NCI-H748 (cell line): ENCODE results near the gene MEF2C.
"Not testable (repeated sequence)": the region's sequence is repeated elsewhere in the genome, so short reads cannot be mapped to it uniquely, and the experiment has no call there.

ENCODE experiments used
- DNase-seq: peaks from one replicate; lab custom pipeline; 2025; ENCODE audit not compliant: unreplicated experiment; lab: John Stamatoyannopoulos, UW

MEF2C gene

DNA sequence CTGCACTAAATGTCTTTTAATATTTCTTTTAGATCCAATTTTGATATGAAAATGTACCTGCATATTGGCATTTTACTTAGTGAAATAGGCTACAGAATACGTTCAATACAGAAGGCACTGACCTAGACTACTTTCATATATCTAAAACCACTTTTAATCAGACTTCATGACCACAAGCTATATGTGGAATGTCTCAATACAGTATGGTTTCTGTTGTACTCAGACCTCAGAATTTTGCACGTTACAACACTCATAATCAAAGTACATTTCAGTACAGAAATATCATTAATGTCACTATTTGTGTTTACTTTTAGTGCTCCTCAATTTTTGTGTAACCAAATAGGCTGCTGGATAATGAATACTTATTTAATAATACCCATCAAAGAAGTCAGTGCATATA is 74.8 kb downstream of the MEF2C start:
- DNase-seq: no peak

DNA sequence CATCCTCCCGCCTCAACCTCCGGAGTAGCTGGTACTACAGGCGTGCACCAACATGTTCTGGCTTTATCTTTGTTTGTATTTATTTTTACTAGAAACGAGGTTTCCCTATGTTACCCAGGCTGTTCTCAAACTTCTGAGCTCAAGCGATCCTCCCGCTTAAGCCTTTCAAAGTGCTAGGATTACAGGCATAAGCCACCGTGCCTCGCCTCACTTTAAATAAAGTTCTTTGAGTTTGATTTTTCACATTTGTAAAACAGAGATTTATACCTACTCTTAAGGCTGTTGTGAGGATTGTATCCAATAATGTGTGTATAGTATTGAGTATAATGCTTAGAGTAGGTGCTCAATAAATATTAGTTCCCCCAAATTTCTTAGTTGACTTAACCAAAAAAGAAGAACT is 75.7 kb downstream of the MEF2C start:
- DNase-seq: no peak

- DNase-seq: no peak
Observed at GRCh38 chr5:88806338-88806737, 76.6 kb downstream of the MEF2C start.

DNA sequence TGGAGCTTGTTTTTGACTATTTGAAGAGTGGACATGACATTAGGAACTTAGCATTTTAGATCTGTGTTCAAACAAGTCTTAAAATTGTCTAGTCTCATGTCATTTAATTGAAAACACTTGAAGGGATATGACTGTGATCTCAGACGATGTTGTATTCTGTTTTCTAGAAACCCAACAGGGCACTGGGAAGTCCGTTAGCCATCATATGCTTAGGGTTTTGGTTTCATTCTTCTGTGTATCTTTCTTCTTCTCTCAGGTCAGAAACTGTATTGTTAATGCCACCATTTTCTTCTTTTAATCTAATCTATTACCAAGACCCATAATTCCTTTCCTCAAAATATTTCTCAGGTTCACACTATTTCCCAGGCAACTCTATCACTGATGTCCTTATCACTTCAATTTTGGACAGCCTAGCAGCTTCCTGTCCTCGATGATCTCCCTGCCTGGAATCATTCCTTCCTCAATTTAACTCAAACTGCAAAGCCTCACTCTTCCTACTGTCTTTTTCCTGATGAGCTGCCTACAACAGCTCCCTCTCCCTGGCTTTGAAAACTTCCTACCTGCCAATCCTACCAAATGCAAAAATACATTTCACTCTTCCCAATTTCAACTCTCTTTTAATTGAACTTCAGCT is 77.7 kb downstream of the MEF2C start:
- no peak for DNase-seq

DNA sequence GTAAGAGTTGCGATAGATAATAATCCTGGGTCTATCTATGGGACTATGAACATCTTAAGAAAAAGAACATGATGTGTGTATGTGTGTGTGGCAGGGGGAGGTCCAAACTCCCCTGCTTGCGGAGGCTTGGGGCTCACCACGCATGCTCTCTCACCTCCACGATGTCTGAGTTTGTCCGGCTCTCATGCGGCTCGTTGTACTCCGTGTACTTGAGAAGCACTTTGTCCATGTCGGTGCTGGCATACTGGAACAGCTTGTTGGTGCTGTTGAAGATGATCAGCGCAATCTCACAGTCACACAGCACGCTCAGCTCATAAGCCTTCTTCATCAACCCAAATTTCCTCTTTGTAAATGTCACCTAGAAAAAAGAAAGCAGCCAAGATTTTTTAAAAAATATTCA is 78.5 kb downstream of the MEF2C start:
- no peak for DNase-seq

- DNase-seq: no peak
Observed at GRCh38 chr5:88803309-88803708, 79.7 kb downstream of the MEF2C start.

- DNase-seq: no peak
Observed at GRCh38 chr5:88799938-88800535, 82.9 kb downstream of the MEF2C start.

- not testable (repeated sequence) for DNase-seq
Observed at GRCh38 chr5:88798933-88799332, 84.1 kb downstream of the MEF2C start.

GRCh38 chr5:88793797-88794196 is 89.2 kb downstream of the MEF2C start:
- not testable (repeated sequence) for DNase-seq

- DNase-seq: no peak
Observed at GRCh38 chr5:88792144-88792840, 90.7 kb downstream of the MEF2C start.

- DNase-seq: no peak
Observed at GRCh38 chr5:88787856-88788255, 95.1 kb downstream of the MEF2C start.

- no peak for DNase-seq
Observed at GRCh38 chr5:88786789-88787188, 96.2 kb downstream of the MEF2C start.

- peak; percentile 9 for DNase-seq
Observed at GRCh38 chr5:88785746-88786565, 97.0 kb downstream of the MEF2C start.

DNA sequence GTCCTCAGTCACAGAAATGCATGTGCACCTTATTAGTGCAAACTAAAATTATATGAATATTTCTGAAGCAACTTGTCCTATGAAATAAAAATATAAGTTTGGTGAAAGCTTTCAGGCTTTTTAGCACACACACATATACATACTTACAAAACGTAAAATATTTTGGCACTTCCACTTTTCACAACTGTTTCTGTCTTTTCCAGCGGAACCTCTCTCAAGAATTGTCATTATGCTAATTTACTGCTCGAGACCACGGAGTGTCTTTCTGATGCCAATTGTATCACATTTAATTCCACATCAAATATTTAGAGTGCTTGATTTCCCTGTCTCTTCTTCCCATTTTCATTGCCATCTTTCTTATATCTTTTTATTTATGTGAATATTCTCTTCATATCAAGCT is 100.4 kb downstream of the MEF2C start:
- DNase-seq: no peak

- DNase-seq: no peak
Observed at GRCh38 chr5:88780736-88781135, 102.2 kb downstream of the MEF2C start.

DNA sequence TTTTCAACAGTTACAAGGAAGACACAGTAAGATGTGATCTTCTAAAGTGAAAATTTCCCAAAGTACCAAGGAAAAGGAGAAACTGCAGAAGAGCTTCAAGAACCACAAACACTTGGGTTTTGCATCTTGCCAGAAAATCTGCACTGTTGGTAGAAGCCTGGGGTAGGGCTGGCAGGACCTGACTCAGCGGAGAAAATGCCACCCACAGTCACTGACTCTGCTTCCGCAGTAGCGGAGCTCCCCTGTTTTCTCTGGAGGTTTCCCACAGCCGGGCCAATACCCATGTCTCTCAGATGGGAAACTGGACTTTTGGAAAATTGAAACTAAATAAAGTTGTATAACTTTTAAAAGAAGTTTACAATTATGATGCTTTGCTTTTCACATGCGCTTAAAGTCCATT is 104.2 kb downstream of the MEF2C start:
- no peak for DNase-seq

- no peak for DNase-seq
Observed at GRCh38 chr5:88776692-88777091, 106.3 kb downstream of the MEF2C start.

DNA sequence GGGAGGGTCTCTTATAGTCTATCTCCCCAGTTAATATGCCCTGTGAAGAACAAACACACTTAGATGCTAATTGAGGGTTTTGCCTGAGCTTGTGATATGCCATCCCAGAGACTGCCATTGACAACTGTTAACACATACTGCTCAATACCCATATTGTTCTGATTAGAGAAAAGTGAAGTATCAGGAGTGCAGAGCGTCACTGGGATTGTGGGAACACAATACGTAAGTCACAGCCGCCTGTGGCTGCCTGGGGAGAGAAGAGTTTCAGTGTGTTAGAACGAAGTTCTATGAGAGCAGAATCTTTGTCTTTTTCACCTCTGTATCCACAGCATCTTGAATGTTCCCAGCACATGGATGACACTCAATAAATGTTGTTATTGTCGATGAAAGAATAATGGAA is 110.2 kb downstream of the MEF2C start:
- DNase-seq: peak; percentile 31

GRCh38 chr5:88772047-88772446 is 110.9 kb downstream of the MEF2C start:
- no peak for DNase-seq

- no peak for DNase-seq
Observed at GRCh38 chr5:88770276-88771257, 112.4 kb downstream of the MEF2C start.
